GM23338 (cell line): Measurements from ENCODE around the gene INO80C. TPM values are rescaled to one million over a fixed set of nuclear protein-coding genes. Genes with fewer than 3 reads are reported as not detected.

ENCODE experiments used
- ATAC-seq: fragments of 200-7000 bp; cut with Tn5 transposase; 3 replicates; pipeline ENCODE4 v1.9.1; 2020
- DNase-seq: peaks from one replicate; pipeline ENCODE4 v3.0.0-alpha.2; 2015; ENCODE audit warnings: low spot score
- H2AFZ ChIP-seq: fragments of 200-600 bp; sonication (generic); 2 replicates; pipeline ENCODE4 v1.8.0; 2016; ENCODE audit warnings: antibody characterized with exemption, mild to moderate bottlenecking, moderate library complexity
- H3F3A ChIP-seq: fragments of 200-600 bp; sonication (generic); replicated peaks from 2 replicates; pipeline ENCODE4 v1.8.0; 2017; ENCODE audit warnings: antibody characterized with exemption, mixed run types, low read depth
- H3K27ac ChIP-seq: fragments of 200-600 bp; sonication (generic); 2 replicates; pipeline ENCODE4 v1.6.1; 2016; ENCODE audit warnings: low read depth
- H3K27me3 ChIP-seq: fragments of 200-600 bp; sonication (generic); 2 replicates; pipeline ENCODE4 v1.8.0; 2016; ENCODE audit warnings: mild to moderate bottlenecking, mixed run types, moderate library complexity; ENCODE audit not compliant: insufficient read depth
- H3K36me3 ChIP-seq: fragments of 200-600 bp; sonication (generic); 2 replicates; pipeline ENCODE4 v1.8.0; 2016; ENCODE audit warnings: mild to moderate bottlenecking; ENCODE audit not compliant: insufficient read depth
- H3K4me1 ChIP-seq: fragments of 200-600 bp; sonication (generic); 2 replicates; pipeline ENCODE4 v1.8.0; 2016; ENCODE audit warnings: mild to moderate bottlenecking, moderate library complexity; ENCODE audit not compliant: insufficient read depth
- H3K4me2 ChIP-seq: fragments of 200-600 bp; sonication (generic); 2 replicates; pipeline ENCODE4 v1.7.1; 2017; ENCODE audit warnings: mixed run types
- H3K4me3 ChIP-seq: fragments of 200-600 bp; sonication (generic); 2 replicates; pipeline ENCODE4 v1.6.1; 2016; ENCODE audit warnings: mixed run types
- H3K79me2 ChIP-seq: fragments of 200-600 bp; sonication (generic); replicated peaks from 2 replicates; pipeline ENCODE4 v1.8.0; 2017; ENCODE audit warnings: mild to moderate bottlenecking; ENCODE audit not compliant: insufficient read depth
- H3K9me2 ChIP-seq: fragments of 200-600 bp; sonication (generic); 2 replicates; pipeline ENCODE4 v1.8.0; 2017; ENCODE audit not compliant: insufficient read depth
- H4K20me1 ChIP-seq: fragments of 200-600 bp; sonication (generic); replicated peaks from 2 replicates; pipeline ENCODE4 v1.8.0; 2017; ENCODE audit warnings: mild to moderate bottlenecking; ENCODE audit not compliant: insufficient read depth
- H3K27ac Mint-ChIP-seq: 2 replicates; pipeline ENCODE4 v1.8.0; 2020; ENCODE audit warnings: inconsistent platforms, mild to moderate bottlenecking, moderate library complexity, mixed read lengths
- H3K27me3 Mint-ChIP-seq: 3 replicates; pipeline ENCODE4 v1.8.0; 2022; ENCODE audit warnings: low read depth, mild to moderate bottlenecking, moderate library complexity, mixed read lengths, inconsistent platforms; ENCODE audit not compliant: insufficient read depth, poor library complexity
- H3K36me3 Mint-ChIP-seq: 3 replicates; pipeline ENCODE4 v1.8.0; 2021; ENCODE audit warnings: low read depth, mild to moderate bottlenecking, inconsistent platforms, moderate library complexity, mixed read lengths
- H3K4me1 Mint-ChIP-seq: 3 replicates; pipeline ENCODE4 v1.8.0; 2020; ENCODE audit warnings: mild to moderate bottlenecking, inconsistent platforms, mixed read lengths
- H3K4me3 Mint-ChIP-seq: 3 replicates; pipeline ENCODE4 v1.8.0; 2021; ENCODE audit warnings: moderate library complexity, mild to moderate bottlenecking, inconsistent platforms, mixed read lengths
- H3K9me3 Mint-ChIP-seq: 3 replicates; pipeline ENCODE4 v1.8.0; 2020; ENCODE audit warnings: moderate library complexity, mild to moderate bottlenecking, inconsistent platforms, mixed read lengths
- CREB1 ChIP-seq: fragments of 250-450 bp; sonication (Bioruptor Pico); IDR thresholded peaks from 2 replicates; pipeline ENCODE4 v1.5.0; 2020; ENCODE audit warnings: low read depth, mild to moderate bottlenecking, moderate library complexity
- CTCF ChIP-seq, 2 experiments: fragments of 200-600 bp in 1 of 2; sonication (generic) in 1 of 2; conservative IDR thresholded peaks; 2 replicates each; pipeline versions ENCODE4 v1.5.1 to v1.6.1; 2016 to 2017; ENCODE audit warnings: antibody characterized with exemption in 2 of 2, low read depth in 2 of 2, mild to moderate bottlenecking in 2 of 2, moderate library complexity in 1 of 2
- ETS1 ChIP-seq: IDR thresholded peaks from 2 replicates; pipeline ENCODE4 v1.6.1; 2016; ENCODE audit warnings: antibody characterized with exemption
- EZH2 ChIP-seq: fragments of 200-600 bp; sonication (generic); IDR thresholded peaks from one replicate; pipeline ENCODE4 v1.8.0; 2017; ENCODE audit warnings: antibody characterized with exemption, mild to moderate bottlenecking, low read depth; ENCODE audit not compliant: unreplicated experiment
- EZH2phosphoT487 ChIP-seq: fragments of 200-600 bp; sonication (generic); IDR thresholded peaks from one replicate; pipeline ENCODE4 v1.8.1; 2018; ENCODE audit warnings: antibody characterized with exemption; ENCODE audit not compliant: unreplicated experiment
- JUNB ChIP-seq: IDR thresholded peaks from one replicate; pipeline ENCODE4 v1.6.1; 2016; ENCODE audit warnings: antibody characterized with exemption; ENCODE audit not compliant: unreplicated experiment
- POLR2AphosphoS5 ChIP-seq: IDR thresholded peaks from 2 replicates; pipeline ENCODE4 v1.6.1; 2016; ENCODE audit warnings: antibody characterized with exemption, low read depth
- REST ChIP-seq: IDR thresholded peaks from one replicate; pipeline ENCODE4 v1.6.1; 2018; ENCODE audit warnings: antibody characterized with exemption; ENCODE audit not compliant: unreplicated experiment
- ZNF114 ChIP-seq: fragments of 250-450 bp; sonication (Bioruptor Pico); IDR thresholded peaks from 2 replicates; pipeline ENCODE4 v1.5.0; 2020; ENCODE audit warnings: mild to moderate bottlenecking, moderate library complexity
- ZNF331 ChIP-seq: fragments of 250-450 bp; sonication (Bioruptor Pico); IDR thresholded peaks from 2 replicates; pipeline ENCODE4 v1.5.0; 2020; ENCODE audit warnings: low read depth, mild to moderate bottlenecking, moderate library complexity
- polyA plus RNA-seq: library from polyadenylated mRNA; unstranded; fragments of >200 nt; fragmentation: Nextera tagmentation; extraction: Ambion mirVana; gene quantifications from 2 replicates; pipeline ENCODE4 v1.2.1, GENCODE V29; 2016
- total RNA-seq: library from RNA; depleted of rRNA; stranded (reverse); fragments of >200 nt; shearing (Covaris generic); gene quantifications from 2 replicates; pipeline ENCODE4 v1.2.3, GENCODE V29; 2014

The INO80C gene
- total and polyA plus RNA-seq, 2 experiments from 2014 or later: 16.3 to 52.3 TPM

GRCh38 chr18:35502052-35502451 is 4.3 kb upstream of the INO80C start:
- Histone ChIP-seq H3K4me2 (no peak overlapping the region), H3K79me2 (peaks cover 1% of the 10 kb centered on the region), H3K4me3 (no peak overlapping the region), H3K9me2 (no peaks in the 10 kb centered on the region), H3K36me3 (no peaks in the 10 kb centered on the region), H3F3A (peaks cover 3% of the 10 kb centered on the region; the same call in 1 of the 2 replicates), H3K27me3 (no peaks in the 10 kb centered on the region), H4K20me1 (no peaks in the 10 kb centered on the region), H2AFZ (0 out of 2 replicates have a peak overlapping the region, but pooled peaks have one; percentile 18), H3K4me1 (peaks cover 16% of the 10 kb centered on the region), H3K27ac (no peak overlapping the region)
- Mint-ChIP-seq H3K4me3 (no peak overlapping the region), H3K27ac (no peak overlapping the region), H3K9me3 (no peaks in the 10 kb centered on the region; the same call in 2 of the 3 replicates), H3K27me3 (peaks cover 3% of the 10 kb centered on the region), H3K4me1 (peaks cover 19% of the 10 kb centered on the region), H3K36me3 (no peaks in the 10 kb centered on the region)
- DNase-seq (no peak), ATAC-seq (no peak)
- TF ChIP-seq CREB1 (CRISPR knock-in tag): no peak
- no peak for TF ChIP-seq EZH2
- no peak for TF ChIP-seq ZNF114 (CRISPR knock-in tag)

GRCh38 chr18:35501369-35501768 is 3.6 kb upstream of the INO80C start:
- Histone ChIP-seq H3K4me1 (peaks cover 23% of the 10 kb centered on the region), H3K79me2 (peaks cover 8% of the 10 kb centered on the region), H3K4me2 (no peak overlapping the region), H3K36me3 (no peaks in the 10 kb centered on the region), H4K20me1 (no peaks in the 10 kb centered on the region), H3F3A (peaks cover 3% of the 10 kb centered on the region; the same call in 1 of the 2 replicates), H2AFZ (peak overlapping the region; percentile 72; the same call in 1 of the 2 replicates), H3K9me2 (no peaks in the 10 kb centered on the region), H3K27ac (no peak overlapping the region), H3K4me3 (no peak overlapping the region), H3K27me3 (no peaks in the 10 kb centered on the region)
- no peaks in the 10 kb centered on the region; the same call in 2 of the 3 replicates for H3K9me3 Mint-ChIP-seq
- DNase-seq: no peak
- H3K4me1 Mint-ChIP-seq: peaks cover 25% of the 10 kb centered on the region
- H3K4me3 Mint-ChIP-seq: no peak overlapping the region
- no peak overlapping the region for H3K27ac Mint-ChIP-seq
- H3K27me3 Mint-ChIP-seq: peaks cover 3% of the 10 kb centered on the region
- no peaks in the 10 kb centered on the region for H3K36me3 Mint-ChIP-seq
- ATAC-seq: no peak
- no peak for TF ChIP-seq ZNF331 (CRISPR knock-in tag)
- TF ChIP-seq EZH2: no peak
- no peak for TF ChIP-seq POLR2AphosphoS5
- no peak for TF ChIP-seq REST
- TF ChIP-seq JUNB: no peak
- TF ChIP-seq ETS1: no peak
- TF ChIP-seq CTCF (conservative IDR thresholded peaks at IDR 0.05; ENCODE audit: low read depth in 2 of 2): no peak
- TF ChIP-seq CREB1 (CRISPR knock-in tag): no peak
- no peak for TF ChIP-seq ZNF114 (CRISPR knock-in tag)
- no peak for TF ChIP-seq EZH2phosphoT487
